Right cardiac atrium (tissue), 5 donors: Measurements from ENCODE around the gene CELF6. TPM values are rescaled to one million over a fixed set of nuclear protein-coding genes. Genes with fewer than 3 reads are reported as not detected.

ENCODE experiments used
- ATAC-seq, 2 donors: fragments of 200-7000 bp; cut with Tn5 transposase; one replicate each; pipeline versions ENCODE4 v1.8.0 to v1.9.1; 2020; ENCODE audit warnings: moderate library complexity in 2 of 2, mild to moderate bottlenecking in 1 of 2
- DNase-seq, 3 donors: peaks; one replicate each; pipeline ENCODE4 v3.0.0-alpha.2; 2020
- H3K27ac ChIP-seq: one replicate; pipeline ENCODE4 v1.5.1; 2013; ENCODE audit warnings: mild to moderate bottlenecking, low read length, control low read depth, moderate library complexity
- H3K27me3 ChIP-seq: one replicate; pipeline ENCODE4 v1.6.1; 2013; ENCODE audit not compliant: control insufficient read depth, insufficient read depth
- H3K4me1 ChIP-seq: one replicate; pipeline ENCODE4 v1.6.1; 2013; ENCODE audit warnings: low read length; ENCODE audit not compliant: control insufficient read depth, insufficient read depth
- H3K4me3 ChIP-seq: one replicate; pipeline ENCODE4 v1.5.1; 2013; ENCODE audit warnings: low read length, control low read depth
- H3K9me3 ChIP-seq: one replicate; pipeline ENCODE4 v1.6.1; 2013; ENCODE audit warnings: low read length; ENCODE audit not compliant: control insufficient read depth
- WGBS: extraction: QIAGEN DNeasy Blood & Tissue Kit; methylation state at CpG from one replicate; pipeline ENCODE4 v1.1.7; 2013; 5-methylcytosine and 5-hydroxymethylcytosine counted together
- intact Hi-C, 4 donors: fragments of 100-400 bp; cut with DNase I; formaldehyde crosslinking; loops; one replicate each; pipeline versions ENCODE4 v1.11.0 to v1.14.0; 2022 to 2023
- polyA plus RNA-seq: library from polyadenylated mRNA; stranded (reverse); fragments of 200-250 nt; gene quantifications from one replicate; pipeline ENCODE4 v1.2.3, GENCODE V29; 2013
- total RNA-seq, 4 donors: library from RNA; stranded (reverse); fragmentation: NEBNext Ultra II Directional; extraction: Animal tissue kit (Norgen Biotek cat#: 25700); gene quantifications; one replicate each; pipeline ENCODE4 v1.2.1, GENCODE V29; 2021
- donor health status: healthy with polysubstance abuse.
- donor health status: DM: no; HTN: yes; CAD: no.
- donor health status: DM: no; HTN: no; CAD: no.
- donor health status: DM: no; HTN: yes; CAD: no; lungs with severe emphysema.
- donor health status: DM: yes; HTN: yes; CAD: no.

Gene CELF6
- total and polyA plus RNA-seq, 5 donors: 0.42 to 2.2 (median 1.5) TPM

DNA sequence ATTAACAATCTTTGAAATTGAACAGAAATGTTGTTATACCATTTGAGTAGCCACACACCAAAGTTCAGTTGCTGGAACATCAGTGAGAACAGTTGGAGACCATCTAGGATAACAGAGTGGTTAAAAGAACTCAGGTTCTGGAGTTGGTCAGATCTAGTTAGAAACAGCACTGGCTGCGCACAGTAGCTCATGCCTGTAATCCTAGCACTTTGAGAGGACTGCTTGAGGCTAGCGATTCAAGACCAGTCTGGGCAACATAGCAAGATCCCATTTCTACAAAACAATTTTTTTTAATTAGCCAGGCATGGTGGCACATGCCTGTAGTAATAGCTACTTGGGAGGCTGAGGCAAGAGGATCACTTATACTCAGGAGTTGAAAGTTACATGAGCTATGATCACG lies 81.4 kb downstream of the CELF6 start:
- Histone ChIP-seq H3K27me3 (no peaks in the 10 kb centered on the region), H3K27ac (no peak overlapping the region), H3K4me3 (no peak overlapping the region), H3K4me1 (peaks cover 2% of the 10 kb centered on the region), H3K9me3 (no peaks in the 10 kb centered on the region)
- WGBS: 97% methylated on average over 3 of the region's 3 CpGs
- no peak for ATAC-seq
- DNase-seq: no peak
- intact Hi-C loops: no loop called here

DNA sequence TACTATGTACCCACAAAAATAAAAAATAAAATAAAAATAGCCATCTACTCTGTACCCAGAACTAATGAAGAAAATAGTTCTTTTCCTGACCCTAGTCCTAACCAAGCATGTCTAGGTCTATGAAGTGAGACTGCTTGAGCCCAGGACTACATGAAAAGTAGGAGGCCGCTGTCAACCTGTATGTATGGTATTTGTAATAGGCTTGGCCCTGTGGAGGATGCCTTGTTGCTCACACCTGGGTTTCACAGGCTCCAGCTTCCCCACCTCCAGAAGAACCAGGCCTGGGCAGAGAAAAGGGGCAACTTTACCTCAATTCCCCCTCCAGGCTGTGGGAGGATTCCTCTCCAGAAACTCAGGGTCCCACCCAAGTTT lies 82.1 kb downstream of the CELF6 start:
- ATAC-seq (no peak), DNase-seq (no peak)
- H3K4me1 ChIP-seq: peaks cover 2% of the 10 kb centered on the region
- H3K4me3 ChIP-seq: no peak overlapping the region
- no peaks in the 10 kb centered on the region for H3K27me3 ChIP-seq
- H3K27ac ChIP-seq: peak overlapping the region; percentile 71
- no peaks in the 10 kb centered on the region for H3K9me3 ChIP-seq
- WGBS: 100% methylated on average over 1 of the region's 1 CpG
- intact Hi-C loops: no loop called here

DNA sequence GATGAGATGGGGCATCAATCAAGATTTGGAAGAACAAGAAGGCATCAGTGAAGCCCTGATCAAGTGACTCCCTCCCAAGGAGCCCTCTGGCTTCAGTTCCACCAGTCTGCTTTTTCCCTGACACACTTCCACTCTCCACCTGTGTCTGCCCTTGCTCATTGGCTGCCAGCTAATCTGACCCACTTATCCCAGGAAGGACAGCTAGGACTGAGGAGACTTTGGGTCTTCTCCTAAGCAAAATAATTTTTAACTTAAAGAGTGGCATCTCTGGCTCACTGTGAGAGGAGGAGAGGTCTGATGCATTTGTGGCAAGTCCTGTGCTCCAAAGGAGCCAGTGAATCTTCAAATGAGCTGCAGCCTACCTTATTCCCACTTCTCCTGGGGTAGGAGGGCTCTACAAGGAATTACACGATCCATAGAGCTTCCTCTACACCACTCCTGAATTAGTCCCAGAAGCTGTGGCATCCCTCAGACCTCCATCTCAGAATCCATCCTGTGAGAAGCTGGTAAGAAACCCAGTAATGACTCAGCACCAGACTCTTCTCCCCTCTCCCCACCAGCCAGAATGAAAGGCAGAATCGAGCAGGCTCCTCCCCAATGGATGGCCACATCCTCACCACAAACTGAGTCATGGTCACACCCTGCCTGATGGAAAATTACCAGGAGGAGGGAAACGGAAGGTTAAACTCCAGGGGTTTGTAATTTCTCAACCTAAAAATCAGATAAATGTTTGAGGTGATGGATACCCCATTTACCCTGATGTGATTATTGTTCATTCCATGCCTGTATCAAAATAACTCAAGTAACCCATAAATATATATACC lies 82.7 kb downstream of the CELF6 start:
- peaks cover 2% of the 10 kb centered on the region for H3K4me1 ChIP-seq
- H3K27me3 ChIP-seq: no peaks in the 10 kb centered on the region
- DNase-seq: peak; percentile 70 to 81 (median 71)
- no peaks in the 10 kb centered on the region for H3K9me3 ChIP-seq
- H3K27ac ChIP-seq: peak overlapping the region; percentile 20
- peak; percentile 79 to 93 for ATAC-seq
- no peak overlapping the region for H3K4me3 ChIP-seq
- 41% methylated on average over 3 of the region's 3 CpGs for WGBS
- intact Hi-C loops: no loop called here

DNA sequence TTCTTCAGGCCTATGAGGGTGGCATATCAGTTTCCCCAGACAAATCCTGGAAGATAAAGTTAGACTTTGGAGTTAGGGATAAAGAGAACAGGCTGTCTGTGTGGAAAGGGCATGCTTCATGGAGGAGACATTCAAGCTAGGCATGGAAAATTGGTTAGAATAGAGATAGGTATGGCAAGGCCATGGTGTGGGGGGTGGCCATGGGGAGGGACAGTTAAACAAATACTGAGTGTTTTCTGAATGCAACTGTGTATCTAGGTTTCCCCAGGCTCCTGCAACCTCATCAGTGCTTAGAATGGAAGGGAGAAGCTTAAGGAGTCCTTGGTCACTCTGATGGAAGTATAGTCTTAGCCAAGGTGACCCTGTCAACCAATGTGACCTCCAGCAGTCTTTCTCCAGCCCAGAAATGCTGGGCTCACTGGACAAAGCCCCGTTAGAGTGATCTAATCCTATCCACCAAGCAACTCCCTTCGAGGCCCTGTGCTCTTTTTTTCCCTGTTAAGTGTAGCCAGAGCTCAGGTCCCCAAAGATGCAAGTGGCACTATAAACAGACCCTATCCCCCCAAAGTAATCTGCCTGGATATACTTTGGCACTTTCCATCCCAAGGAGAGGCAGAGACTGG lies 83.5 kb downstream of the CELF6 start:
- ATAC-seq (no peak), DNase-seq (no peak)
- Histone ChIP-seq H3K4me3 (no peak overlapping the region), H3K27me3 (no peaks in the 10 kb centered on the region), H3K27ac (peak overlapping the region; percentile 5), H3K9me3 (no peaks in the 10 kb centered on the region), H3K4me1 (peaks cover 2% of the 10 kb centered on the region)
- intact Hi-C loops: no loop called here
- WGBS: 82% methylated on average over 2 of the region's 2 CpGs

DNA sequence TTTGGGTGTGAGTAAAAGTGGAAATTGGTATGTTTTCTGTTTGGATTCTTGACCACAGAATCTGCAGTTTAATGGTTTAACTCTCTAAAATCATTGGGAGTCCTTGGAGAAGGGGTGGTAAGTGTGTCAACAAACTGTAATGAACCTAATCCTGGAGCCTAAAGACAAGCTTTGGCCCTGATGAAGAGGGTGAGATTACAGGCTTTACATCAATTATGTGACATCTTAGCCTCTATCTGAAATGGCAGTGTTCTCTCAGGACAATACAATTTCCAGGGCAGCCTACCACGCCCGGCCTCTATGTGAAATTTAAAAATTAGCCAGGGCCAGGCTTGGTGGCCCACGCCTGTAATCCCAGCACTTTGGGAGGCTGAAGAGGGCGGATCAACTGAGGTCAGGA lies 84.7 kb downstream of the CELF6 start:
- DNase-seq (no peak), ATAC-seq (no peak)
- WGBS: 95% methylated on average over 4 of the region's 4 CpGs
- Histone ChIP-seq H3K27ac (no peak overlapping the region), H3K4me3 (no peak overlapping the region), H3K27me3 (no peaks in the 10 kb centered on the region), H3K9me3 (no peaks in the 10 kb centered on the region), H3K4me1 (peaks cover 2% of the 10 kb centered on the region)
- intact Hi-C loops: no loop called here

Other genes starting within 250 kb of the CELF6 start
- gene MYO9A, start 202.0 kb downstream of the CELF6 start, total RNA-seq: 10 to 100 TPM; 32.8 to 35.8 (median 34.7) TPM
- gene MYO9A, start 202.0 kb downstream of the CELF6 start, polyA plus RNA-seq: 4.9 TPM
- 1 to 10 TPM; 3.6 to 5.3 (median 4.7) TPM for gene SENP8, start 201.8 kb downstream of the CELF6 start, total RNA-seq
- gene SENP8, start 201.8 kb downstream of the CELF6 start, polyA plus RNA-seq: 3.6 TPM
- under 1 TPM in 3 of 4 donors, not detected in 1; 0.40 to 0.71 (median 0.48) TPM for gene GRAMD2A, start 122.4 kb downstream of the CELF6 start, total RNA-seq
- 0.14 TPM for gene GRAMD2A, start 122.4 kb downstream of the CELF6 start, polyA plus RNA-seq
- gene PKM, start 89.0 kb downstream of the CELF6 start, total RNA-seq: 1,000 to 10,000 TPM in 2 of 4 donors, 100 to 1,000 TPM in 2; 822 to 1,102 (median 1,021) TPM
- 840 TPM for gene PKM, start 89.0 kb downstream of the CELF6 start, polyA plus RNA-seq
- gene PARP6, start 47.6 kb downstream of the CELF6 start, total RNA-seq: 10 to 100 TPM; 39.7 to 53.6 (median 45.0) TPM
- 34.5 TPM for gene PARP6, start 47.6 kb downstream of the CELF6 start, polyA plus RNA-seq
- gene HEXA, start 55.9 kb upstream of the CELF6 start, total RNA-seq: 10 to 100 TPM; 81.9 to 98.1 (median 93.3) TPM
- 66.6 TPM for gene HEXA, start 55.9 kb upstream of the CELF6 start, polyA plus RNA-seq
- gene TMEM202, start 78.1 kb upstream of the CELF6 start, total RNA-seq: not detected
- not detected for gene TMEM202, start 78.1 kb upstream of the CELF6 start, polyA plus RNA-seq
- gene ARIH1, start 154.2 kb upstream of the CELF6 start, total RNA-seq: 100 to 1,000 TPM; 147 to 159 (median 153) TPM
- gene ARIH1, start 154.2 kb upstream of the CELF6 start, polyA plus RNA-seq: 30.5 TPM